Measurements from ENCODE around the gene ZBTB9. TPM values are rescaled to one million over a fixed set of nuclear protein-coding genes. Genes with fewer than 3 reads are reported as not detected.

Gene ZBTB9
- total RNA-seq, 1 experiment from 2014 or later, result 5.3 TPM

DNA sequence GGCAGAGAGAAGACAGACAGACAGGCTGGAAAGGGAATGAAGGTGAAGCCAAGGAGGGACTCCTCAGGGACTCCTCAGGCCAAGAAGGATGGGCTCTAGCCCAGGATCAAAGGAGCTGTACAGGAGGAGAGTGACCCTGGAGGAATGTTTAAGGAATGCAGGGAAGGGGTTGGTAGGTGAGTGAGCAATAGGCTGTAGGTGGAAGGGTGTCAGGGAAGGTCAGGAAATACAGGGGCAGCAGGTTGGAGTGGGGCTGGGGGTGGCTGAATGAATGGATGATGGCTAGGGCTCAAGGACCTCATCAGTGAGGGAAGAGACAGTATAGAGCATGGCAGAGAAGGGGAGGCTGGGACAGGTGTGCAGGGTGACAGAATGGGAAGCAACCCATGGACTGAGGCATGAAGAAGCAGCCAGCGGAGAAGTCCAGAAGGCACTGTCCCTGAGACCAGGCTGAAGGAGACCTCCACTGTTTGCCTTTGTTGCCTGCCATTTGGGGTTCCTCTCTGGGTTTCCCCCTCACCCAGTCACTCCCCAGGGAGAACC lies 21.3 kb upstream of the ZBTB9 start:
- no peak for DNase-seq (ENCODE audit: low spot score)

- DNase-seq (ENCODE audit: low spot score), result no peak
Observed at GRCh38 chr6:33433544-33434191, 20.7 kb upstream of the ZBTB9 start.

DNA sequence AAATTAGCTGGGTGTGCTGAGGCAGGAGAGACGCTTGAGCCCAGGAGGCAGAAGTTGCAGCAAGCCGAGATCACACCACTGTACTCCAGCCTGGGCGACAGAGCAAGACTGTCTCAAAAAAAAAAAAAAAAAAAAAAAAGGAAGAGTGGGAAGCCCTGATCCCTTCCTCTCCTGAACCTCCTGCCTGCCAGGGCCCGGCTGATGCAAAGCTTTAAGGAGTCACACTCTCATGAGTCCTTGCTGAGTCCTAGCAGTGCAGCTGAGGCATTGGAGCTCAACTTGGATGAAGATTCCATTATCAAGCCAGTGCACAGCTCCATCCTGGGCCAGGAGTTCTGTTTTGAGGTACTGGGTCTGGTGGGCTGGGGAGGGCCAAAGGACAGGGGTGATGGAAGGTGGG lies 19.4 kb upstream of the ZBTB9 start:
- no peak for DNase-seq (ENCODE audit: low spot score)

DNA sequence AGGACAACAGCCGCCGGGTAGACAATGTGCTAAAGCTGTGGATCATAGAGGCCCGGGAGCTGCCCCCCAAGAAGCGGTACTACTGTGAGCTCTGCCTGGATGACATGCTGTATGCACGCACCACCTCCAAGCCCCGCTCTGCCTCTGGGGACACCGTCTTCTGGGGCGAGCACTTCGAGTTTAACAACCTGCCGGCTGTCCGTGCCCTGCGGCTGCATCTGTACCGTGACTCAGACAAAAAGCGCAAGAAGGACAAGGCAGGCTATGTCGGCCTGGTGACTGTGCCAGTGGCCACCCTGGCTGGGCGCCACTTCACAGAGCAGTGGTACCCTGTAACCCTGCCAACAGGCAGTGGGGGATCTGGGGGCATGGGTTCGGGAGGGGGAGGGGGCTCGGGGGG lies 16.7 kb upstream of the ZBTB9 start:
- DNase-seq (ENCODE audit: low spot score), result no peak

GRCh38 chr6:33438978-33439594 lies 15.3 kb upstream of the ZBTB9 start:
- no peak for DNase-seq (ENCODE audit: low spot score)

- no peak for DNase-seq (ENCODE audit: low spot score)
Observed at GRCh38 chr6:33439956-33440648, 14.3 kb upstream of the ZBTB9 start.

DNA sequence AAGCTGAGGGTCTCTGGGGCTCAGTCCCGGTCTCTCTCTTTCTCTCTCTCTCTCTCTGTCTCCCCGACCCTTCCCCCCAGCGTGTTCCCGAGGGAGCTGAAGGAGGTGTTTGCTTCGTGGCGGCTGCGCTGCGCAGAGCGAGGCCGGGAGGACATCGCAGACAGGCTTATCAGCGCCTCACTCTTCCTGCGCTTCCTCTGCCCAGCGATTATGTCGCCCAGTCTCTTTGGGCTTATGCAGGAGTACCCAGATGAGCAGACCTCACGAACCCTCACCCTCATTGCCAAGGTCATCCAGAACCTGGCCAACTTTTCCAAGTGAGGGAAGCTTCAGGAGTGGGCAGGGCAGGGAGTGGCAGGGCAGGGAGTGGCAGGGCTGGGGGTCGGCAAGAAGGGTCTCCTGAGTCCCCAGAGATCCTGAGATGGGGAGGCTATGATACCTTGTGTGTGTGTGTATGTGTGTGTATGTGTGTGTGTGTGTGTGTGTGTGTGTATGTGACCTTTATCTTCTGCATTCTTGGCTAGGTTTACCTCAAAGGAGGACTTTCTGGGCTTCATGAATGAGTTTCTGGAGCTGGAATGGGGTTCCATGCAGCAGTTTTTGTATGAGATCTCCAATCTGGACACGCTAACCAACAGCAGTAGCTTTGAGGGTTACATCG lies 13.6 kb upstream of the ZBTB9 start:
- no peak for DNase-seq (ENCODE audit: low spot score)

- no peak for DNase-seq (ENCODE audit: low spot score)
Observed at GRCh38 chr6:33441457-33441856, 12.9 kb upstream of the ZBTB9 start.

DNA sequence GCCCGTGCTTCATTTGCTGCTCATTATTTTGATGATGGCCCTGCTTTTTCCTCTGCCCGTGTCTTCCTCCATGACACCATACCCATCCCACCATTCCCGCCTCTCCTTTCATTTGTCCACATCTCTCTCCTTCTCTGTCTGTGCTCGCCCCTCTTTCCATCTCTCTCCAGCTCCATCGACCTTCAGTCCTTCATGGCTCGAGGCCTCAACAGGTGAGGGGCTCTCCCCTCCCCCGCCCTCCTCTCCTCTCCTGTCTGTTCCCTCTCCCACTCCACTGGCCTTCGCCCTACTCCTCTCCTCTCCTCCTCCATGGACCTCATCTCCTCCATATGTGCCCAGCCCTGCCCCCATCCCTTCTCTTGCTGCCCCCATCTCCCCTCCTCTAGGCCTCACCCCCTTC lies 12.1 kb upstream of the ZBTB9 start:
- no peak for DNase-seq (ENCODE audit: low spot score)

DNA sequence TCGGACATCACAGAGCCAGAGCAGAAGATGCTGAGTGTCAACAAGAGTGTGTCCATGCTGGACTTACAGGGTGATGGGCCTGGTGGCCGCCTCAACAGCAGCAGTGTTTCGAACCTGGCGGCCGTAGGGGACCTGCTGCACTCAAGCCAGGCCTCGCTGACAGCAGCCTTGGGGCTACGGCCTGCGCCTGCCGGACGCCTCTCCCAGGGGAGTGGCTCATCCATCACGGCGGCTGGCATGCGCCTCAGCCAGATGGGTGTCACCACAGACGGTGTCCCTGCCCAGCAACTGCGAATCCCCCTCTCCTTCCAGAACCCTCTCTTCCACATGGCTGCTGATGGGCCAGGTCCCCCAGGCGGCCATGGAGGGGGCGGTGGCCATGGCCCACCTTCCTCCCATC lies 11.4 kb upstream of the ZBTB9 start:
- DNase-seq (ENCODE audit: low spot score), result no peak

DNA sequence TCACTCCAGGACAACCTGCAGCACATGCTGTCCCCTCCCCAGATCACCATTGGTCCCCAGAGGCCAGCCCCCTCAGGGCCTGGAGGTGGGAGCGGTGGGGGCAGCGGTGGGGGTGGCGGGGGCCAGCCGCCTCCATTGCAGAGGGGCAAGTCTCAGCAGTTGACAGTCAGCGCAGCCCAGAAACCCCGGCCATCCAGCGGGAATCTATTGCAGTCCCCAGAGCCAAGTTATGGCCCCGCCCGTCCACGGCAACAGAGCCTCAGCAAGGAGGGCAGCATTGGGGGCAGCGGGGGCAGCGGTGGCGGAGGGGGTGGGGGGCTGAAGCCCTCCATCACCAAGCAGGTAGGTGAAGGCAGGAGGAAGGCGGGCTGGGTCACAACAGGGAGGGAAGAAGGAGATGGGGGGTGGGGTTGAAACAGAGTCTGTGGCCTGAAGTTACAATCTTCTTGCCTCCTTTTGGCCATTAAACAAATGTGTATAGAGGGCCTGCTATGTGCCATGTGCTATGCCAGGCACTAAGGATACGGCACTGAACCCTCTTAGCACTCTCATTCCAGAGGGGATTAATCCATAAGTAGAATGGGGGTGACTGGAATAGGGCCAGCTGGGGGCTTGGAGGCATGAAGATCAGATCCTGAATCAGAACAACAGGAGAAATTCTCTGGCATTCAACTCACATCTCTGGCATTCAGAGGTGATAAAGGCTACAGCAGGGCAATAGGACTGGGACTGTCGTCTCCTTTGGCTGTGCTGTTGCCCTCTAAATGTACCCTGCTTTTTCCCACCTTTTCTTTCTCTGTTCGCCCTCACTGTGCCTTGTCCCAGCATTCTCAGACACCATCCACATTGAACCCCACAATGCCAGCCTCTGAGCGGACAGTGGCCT lies 10.5 kb upstream of the ZBTB9 start:
- no peak for DNase-seq (ENCODE audit: low spot score)

- no peak for DNase-seq (ENCODE audit: low spot score)
Observed at GRCh38 chr6:33445119-33445603, 9.2 kb upstream of the ZBTB9 start.

DNA sequence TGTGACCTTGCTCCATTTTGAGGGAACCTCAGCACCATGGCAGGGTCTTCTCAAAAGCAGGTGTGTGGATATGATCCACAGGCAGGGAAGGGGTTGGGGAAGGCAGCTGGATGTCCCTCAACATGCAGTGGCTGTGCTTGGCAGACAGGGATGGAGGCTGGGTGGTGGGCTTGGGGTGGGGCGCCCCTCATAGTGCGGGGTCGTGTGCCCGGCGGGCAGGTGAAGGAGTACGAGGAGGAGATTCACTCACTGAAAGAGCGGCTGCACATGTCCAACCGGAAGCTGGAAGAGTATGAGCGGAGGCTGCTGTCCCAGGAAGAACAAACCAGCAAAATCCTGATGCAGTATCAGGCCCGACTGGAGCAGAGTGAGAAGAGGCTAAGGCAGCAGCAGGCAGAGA lies 8.0 kb upstream of the ZBTB9 start:
- DNase-seq (ENCODE audit: low spot score), result no peak

DNA sequence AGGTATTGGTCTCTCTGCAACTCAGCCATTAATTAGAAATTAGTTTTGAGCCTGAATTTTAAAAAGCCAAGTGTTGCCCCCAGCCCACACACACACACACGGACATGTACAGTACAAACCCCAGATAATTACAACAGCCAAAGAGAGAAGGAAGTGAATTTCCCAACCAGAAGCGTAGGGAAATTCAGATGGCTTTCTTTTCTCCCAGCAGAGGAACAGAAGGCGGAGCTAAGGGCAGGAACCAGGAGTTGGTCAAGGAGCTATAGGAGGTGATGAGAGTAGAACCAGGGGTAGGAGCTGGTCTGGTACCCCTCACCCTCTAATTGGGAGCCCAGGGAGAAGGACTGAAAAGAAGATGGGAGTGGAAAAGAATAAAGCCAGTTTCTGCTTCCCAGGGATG lies 3.9 kb upstream of the ZBTB9 start:
- DNase-seq (ENCODE audit: low spot score), result no peak

DNA sequence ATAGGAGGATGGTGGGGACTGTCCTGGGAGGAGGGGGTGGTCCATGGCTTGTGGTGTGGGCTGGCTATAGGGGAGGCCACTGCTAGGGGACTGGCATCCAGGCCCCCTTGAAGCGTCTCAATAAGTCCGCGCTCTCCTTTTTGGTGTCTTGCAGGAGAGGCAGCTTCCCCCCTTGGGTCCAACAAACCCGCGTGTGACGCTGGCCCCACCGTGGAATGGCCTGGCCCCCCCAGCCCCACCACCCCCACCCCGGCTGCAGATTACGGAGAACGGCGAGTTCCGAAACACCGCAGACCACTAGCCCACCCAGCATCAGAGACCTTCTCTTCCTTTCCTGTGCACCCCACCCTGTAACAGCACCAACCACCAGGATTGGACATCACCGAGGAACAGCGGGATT lies 2.8 kb upstream of the ZBTB9 start:
- no peak for DNase-seq (ENCODE audit: low spot score)

GRCh38 chr6:33452496-33452895 lies 1.9 kb upstream of the ZBTB9 start:
- DNase-seq (ENCODE audit: low spot score), result no peak

GRCh38 chr6:33453393-33454008 lies 875 bp upstream of the ZBTB9 start:
- no peak for DNase-seq (ENCODE audit: low spot score)

GRCh38 chr6:33455051-33455450 lies 675 bp downstream of the ZBTB9 start:
- no peak for DNase-seq (ENCODE audit: low spot score)

GRCh38 chr6:33456156-33456555 lies 1.8 kb downstream of the ZBTB9 start:
- DNase-seq (ENCODE audit: low spot score), result no peak

DNA sequence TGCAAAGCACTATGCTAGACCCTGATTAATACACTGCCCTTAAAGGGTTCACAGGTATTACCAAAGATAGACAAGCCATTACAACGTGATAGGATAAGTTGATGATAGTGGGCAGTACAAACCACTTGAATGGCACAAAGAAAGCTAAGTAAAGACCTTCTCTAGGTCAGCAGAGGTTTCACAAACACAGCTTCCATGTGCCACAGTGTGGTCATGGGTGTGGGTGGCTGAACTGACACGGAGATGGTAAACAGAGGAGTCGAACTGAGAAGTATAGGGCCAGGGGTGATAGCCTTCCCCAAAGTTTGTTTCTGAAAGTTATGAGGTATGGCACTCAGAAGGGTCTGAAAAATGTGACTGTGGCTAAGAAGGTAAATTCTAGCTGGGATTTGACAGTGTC lies 4.3 kb downstream of the ZBTB9 start:
- no peak for DNase-seq (ENCODE audit: low spot score)

DNA sequence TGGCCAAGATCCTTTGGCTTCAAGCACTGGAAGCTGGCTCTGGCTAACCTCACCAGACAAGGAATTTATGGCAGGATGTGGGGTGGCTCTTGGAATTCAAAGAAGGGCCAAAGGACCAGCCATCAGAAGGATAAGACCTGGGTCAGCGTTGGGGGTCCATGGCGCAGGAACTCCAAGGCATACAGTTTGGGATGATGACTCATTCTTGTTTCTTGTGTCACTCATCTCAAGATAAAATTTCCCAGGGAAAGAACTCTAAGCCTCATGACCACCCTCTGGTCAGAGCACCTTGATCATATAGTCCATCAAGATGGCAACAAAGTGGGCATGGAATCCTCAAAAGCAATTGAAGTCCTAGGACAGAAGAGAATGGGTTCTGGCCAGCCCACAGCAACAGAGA lies 4.8 kb downstream of the ZBTB9 start:
- no peak for DNase-seq (ENCODE audit: low spot score)

Measured in A172 (cell line).